WERI-Rb-1 (cell line): ENCODE measurements around the gene NSUN4.

Experiments
- DNase-seq: peaks from one replicate; pipeline ENCODE4 v3.0.0-alpha.2; 2020
- H3K27ac ChIP-seq: fragments of 250-450 bp; sonication (Bioruptor Pico); 2 replicates; pipeline ENCODE4 v1.5.1; 2020; ENCODE audit warnings: mild to moderate bottlenecking, moderate library complexity
- H3K27me3 ChIP-seq: fragments of 250-450 bp; sonication (Bioruptor Pico); 2 replicates; pipeline ENCODE4 v1.5.1; 2021; ENCODE audit warnings: mild to moderate bottlenecking, low read depth, moderate library complexity; ENCODE audit not compliant: insufficient read depth, severe bottlenecking
- H3K36me3 ChIP-seq: fragments of 250-450 bp; sonication (Bioruptor Pico); 2 replicates; pipeline ENCODE4 v1.5.1; 2020; ENCODE audit warnings: mild to moderate bottlenecking, moderate library complexity
- H3K4me3 ChIP-seq: 2 replicates; pipeline ENCODE4 v1.5.1; 2011; ENCODE audit warnings: low read depth, mild to moderate bottlenecking, control low read depth, low read length
- H3K9me3 ChIP-seq: fragments of 250-450 bp; sonication (Bioruptor Pico); 2 replicates; pipeline ENCODE4 v1.5.1; 2021; ENCODE audit warnings: mild to moderate bottlenecking, moderate library complexity; ENCODE audit not compliant: severe bottlenecking
- TF ChIP-seq, protein P1 (sequence below): IDR thresholded peaks from 2 replicates; pipeline ENCODE4 v1.5.1; 2011; ENCODE audit warnings: low read depth, mild to moderate bottlenecking, control low read depth, inconsistent platforms, low read length

Gene NSUN4

DNA sequence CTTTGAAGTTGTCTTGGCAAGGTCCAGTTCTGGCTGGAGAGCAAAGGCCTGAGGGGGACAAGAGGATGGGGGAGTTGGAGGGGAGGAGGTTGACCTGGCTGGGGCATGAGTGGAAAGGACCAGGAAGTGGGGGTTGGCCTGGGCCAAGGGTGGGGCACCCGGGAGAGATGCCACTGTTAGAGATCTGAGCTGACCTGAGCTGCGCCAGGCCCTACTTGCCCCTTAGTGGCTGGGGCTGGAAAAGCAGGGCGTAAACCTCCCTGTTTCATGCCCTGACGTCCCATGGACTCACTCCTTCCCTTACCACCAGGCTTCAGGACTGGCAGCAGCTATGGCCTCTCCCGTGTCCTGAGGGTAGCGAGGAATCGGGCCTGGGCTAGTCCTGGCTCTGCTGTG is 70.4 kb downstream of the NSUN4 start:
- no peak for DNase-seq

More for the DNA sequence above, 70.4 kb downstream of the NSUN4 start:
- Histone ChIP-seq H3K9me3 (no peaks in the 10 kb centered on the region), H3K27me3 (no peaks in the 10 kb centered on the region), H3K4me3 (no peak overlapping the region), H3K36me3 (no peaks in the 10 kb centered on the region; the same call in 1 of the 2 replicates), H3K27ac (no peak overlapping the region)
- TF ChIP-seq, protein P1, sequence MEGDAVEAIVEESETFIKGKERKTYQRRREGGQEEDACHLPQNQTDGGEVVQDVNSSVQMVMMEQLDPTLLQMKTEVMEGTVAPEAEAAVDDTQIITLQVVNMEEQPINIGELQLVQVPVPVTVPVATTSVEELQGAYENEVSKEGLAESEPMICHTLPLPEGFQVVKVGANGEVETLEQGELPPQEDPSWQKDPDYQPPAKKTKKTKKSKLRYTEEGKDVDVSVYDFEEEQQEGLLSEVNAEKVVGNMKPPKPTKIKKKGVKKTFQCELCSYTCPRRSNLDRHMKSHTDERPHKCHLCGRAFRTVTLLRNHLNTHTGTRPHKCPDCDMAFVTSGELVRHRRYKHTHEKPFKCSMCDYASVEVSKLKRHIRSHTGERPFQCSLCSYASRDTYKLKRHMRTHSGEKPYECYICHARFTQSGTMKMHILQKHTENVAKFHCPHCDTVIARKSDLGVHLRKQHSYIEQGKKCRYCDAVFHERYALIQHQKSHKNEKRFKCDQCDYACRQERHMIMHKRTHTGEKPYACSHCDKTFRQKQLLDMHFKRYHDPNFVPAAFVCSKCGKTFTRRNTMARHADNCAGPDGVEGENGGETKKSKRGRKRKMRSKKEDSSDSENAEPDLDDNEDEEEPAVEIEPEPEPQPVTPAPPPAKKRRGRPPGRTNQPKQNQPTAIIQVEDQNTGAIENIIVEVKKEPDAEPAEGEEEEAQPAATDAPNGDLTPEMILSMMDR = no peak
